HCT116 (cell line): Measurements from ENCODE around the gene GALT. TPM values are rescaled to one million over a fixed set of nuclear protein-coding genes. Genes with fewer than 3 reads are reported as not detected.

ENCODE experiments used
- ATAC-seq: fragments of 200-7000 bp; cut with Tn5 transposase; 2 replicates; pipeline ENCODE4 v1.9.1; 2020; ENCODE audit warnings: mild to moderate bottlenecking, moderate library complexity
- BruUV-seq: library from RNA; stranded (reverse); fragments of 400-500 nt; replicated peaks from 2 replicates; lab custom pipeline; 2021; lab: Mats Ljungman, UMichigan
- CTCF ChIA-PET: fragments of 300-600 bp; sonication (Branson Sonifier 250); formaldehyde crosslinking; loops from one replicate; lab custom pipeline; 2021; ENCODE audit warnings: antibody characterized with exemption; lab: Charles Lee
- POLR2A ChIA-PET: fragments of 300-600, 350-600 bp; sonication (Branson Sonifier 250); formaldehyde crosslinking; loops from one replicate; lab custom pipeline; 2021; ENCODE audit warnings: antibody characterized with exemption; lab: Charles Lee
- RAD21 ChIA-PET, 2 experiments: fragments of 300-600 bp; sonication (Branson Sonifier 250); formaldehyde crosslinking; loops; one replicate each; lab custom pipeline; 2023; ENCODE audit warnings: low total read pairs in 2 of 2; ENCODE audit not compliant: uncharacterized antibody in 2 of 2, unreplicated experiment in 2 of 2, low non-redundant PET in 1 of 2; lab: Charles Lee
- DNase-seq: peaks from one replicate; pipeline ENCODE4 v3.0.0-alpha.2; 2010; ENCODE audit warnings: low read depth, low spot score
- H2AFZ ChIP-seq: fragments of 200-600 bp; shearing (Covaris generic), sonication (generic); 2 replicates; pipeline ENCODE4 v1.6.1; 2017; ENCODE audit warnings: low read depth, mixed run types, mixed read lengths, antibody characterized with exemption, low read length; ENCODE audit not compliant: poor library complexity, severe bottlenecking
- H3K27ac ChIP-seq: 2 replicates; pipeline ENCODE4 v1.5.1; 2012; ENCODE audit warnings: low read depth, low read length
- H3K27me3 ChIP-seq: fragments of 200-600 bp; sonication (generic); 2 replicates; pipeline ENCODE4 v1.6.1; 2016; ENCODE audit warnings: mixed run types, low read length, mixed read lengths; ENCODE audit not compliant: insufficient read depth
- H3K36me3 ChIP-seq, 2 experiments: fragments of 200-500 bp in 1 of 2; fragments of 200-600 bp in 1 of 2; sonication (Bioruptor generic) in 1 of 2; sonication (generic) in 1 of 2; 2 replicates each; pipeline versions ENCODE4 v1.5.1 to v1.6.1; 2014 to 2016; ENCODE audit warnings: low read length in 2 of 2, inconsistent platforms in 1 of 2, mixed read lengths in 1 of 2, mixed run types in 1 of 2; ENCODE audit not compliant: insufficient read depth in 2 of 2, control insufficient read depth in 1 of 2
- H3K4me1 ChIP-seq, 2 experiments: fragments of 200-600 bp in 1 of 2; sonication (generic) in 1 of 2; 2 replicates each; pipeline versions ENCODE4 v1.5.1 to v1.6.1; 2012 to 2017; ENCODE audit warnings: low read length in 2 of 2, inconsistent platforms in 1 of 2, mild to moderate bottlenecking in 1 of 2, mixed read lengths in 1 of 2, mixed run types in 1 of 2, moderate library complexity in 1 of 2; ENCODE audit not compliant: insufficient read depth in 2 of 2, control insufficient read depth in 1 of 2
- H3K4me2 ChIP-seq: fragments of 200-600 bp; sonication (generic); 2 replicates; pipeline ENCODE4 v1.6.1; 2017; ENCODE audit warnings: mixed run types, low read length, mixed read lengths
- H3K4me3 ChIP-seq, 2 experiments: fragments of 200-600 bp in 1 of 2; sonication (generic) in 1 of 2; replicated peaks in 1 of 2; 2 replicates each; pipeline ENCODE4 v1.5.1; 2011 to 2016; ENCODE audit warnings: low read length in 2 of 2, control low read depth in 1 of 2, low read depth in 1 of 2, mild to moderate bottlenecking in 1 of 2, mixed read lengths in 1 of 2, mixed run types in 1 of 2
- H3K79me2 ChIP-seq: fragments of 200-600 bp; sonication (generic); 2 replicates; pipeline ENCODE4 v1.6.1; 2017; ENCODE audit warnings: mild to moderate bottlenecking, mixed run types, low read length, moderate library complexity, mixed read lengths; ENCODE audit not compliant: insufficient read depth
- H3K9ac ChIP-seq: fragments of 200-600 bp; sonication (generic); 2 replicates; pipeline ENCODE4 v1.6.1; 2016; ENCODE audit warnings: low read length, mixed read lengths
- H3K9me2 ChIP-seq: fragments of 200-600 bp; sonication (generic), shearing (Covaris generic); 2 replicates; pipeline ENCODE4 v1.6.1; 2017; ENCODE audit warnings: mixed run types, mild to moderate bottlenecking, moderate library complexity; ENCODE audit not compliant: insufficient read depth
- H3K9me3 ChIP-seq, 2 experiments: fragments of 200-500 bp in 1 of 2; fragments of 200-600 bp in 1 of 2; sonication (Bioruptor generic) in 1 of 2; sonication (generic) in 1 of 2; 2 replicates each; pipeline ENCODE4 v1.6.1; 2014 to 2017; ENCODE audit warnings: low read length in 2 of 2, mixed read lengths in 2 of 2, inconsistent platforms in 1 of 2, low read depth in 1 of 2, mild to moderate bottlenecking in 1 of 2, mixed run types in 1 of 2, moderate library complexity in 1 of 2; ENCODE audit not compliant: control insufficient read depth in 1 of 2, insufficient read depth in 1 of 2
- H4K20me1 ChIP-seq: fragments of 200-600 bp; sonication (generic), shearing (Covaris generic); 2 replicates; pipeline ENCODE4 v1.6.1; 2017; ENCODE audit warnings: mixed run types, mild to moderate bottlenecking, moderate library complexity; ENCODE audit not compliant: insufficient read depth
- CBX3 ChIP-seq: IDR thresholded peaks from 2 replicates; pipeline ENCODE4 v1.6.1; 2012; ENCODE audit warnings: low read depth
- CEBPB ChIP-seq: IDR thresholded peaks from 2 replicates; pipeline ENCODE4 v1.6.1; 2012; ENCODE audit warnings: low read depth
- EGR1 ChIP-seq: IDR thresholded peaks from 2 replicates; pipeline ENCODE4 v1.6.1; 2012; ENCODE audit warnings: low read depth
- EZH2 ChIP-seq: fragments of 200-600 bp; sonication (generic); IDR thresholded peaks from 2 replicates; pipeline ENCODE4 v1.6.1; 2017; ENCODE audit warnings: antibody characterized with exemption, mixed run types
- FOSL1 ChIP-seq: IDR thresholded peaks from 2 replicates; pipeline ENCODE4 v1.6.1; 2012; ENCODE audit warnings: low read depth
- JUND ChIP-seq: IDR thresholded peaks from 2 replicates; pipeline ENCODE4 v1.6.1; 2012
- POLR2A ChIP-seq: IDR thresholded peaks from 2 replicates; pipeline ENCODE4 v1.7.0; 2011; ENCODE audit warnings: borderline replicate concordance; ENCODE audit not compliant: insufficient read depth, insufficient read length; ENCODE audit errors: extremely low read depth
- POLR2AphosphoS5 ChIP-seq: IDR thresholded peaks from 2 replicates; pipeline ENCODE4 v1.6.1; 2011; ENCODE audit warnings: mild to moderate bottlenecking, low read depth, low read length, moderate library complexity
- RAD21 ChIP-seq: IDR thresholded peaks from 2 replicates; pipeline ENCODE4 v1.6.1; 2012; ENCODE audit warnings: low read depth, mild to moderate bottlenecking
- SIN3A ChIP-seq: IDR thresholded peaks from 2 replicates; pipeline ENCODE4 v1.6.1; 2012; ENCODE audit warnings: low read depth
- SP1 ChIP-seq: IDR thresholded peaks from 2 replicates; pipeline ENCODE4 v1.6.1; 2012; ENCODE audit warnings: low read depth
- TCF7L2 ChIP-seq: IDR thresholded peaks from 2 replicates; pipeline ENCODE4 v1.7.0; 2011; ENCODE audit warnings: borderline replicate concordance, inconsistent platforms; ENCODE audit not compliant: insufficient read depth, insufficient read length; ENCODE audit errors: extremely low read depth
- YY1 ChIP-seq: IDR thresholded peaks from 2 replicates; pipeline ENCODE4 v1.6.1; 2011; ENCODE audit warnings: low read length, low read depth, moderate library complexity, mild to moderate bottlenecking; ENCODE audit not compliant: insufficient replicate concordance; ENCODE audit errors: extremely low read depth
- ZFX ChIP-seq: fragments of 450-650 bp; IDR thresholded peaks from 2 replicates; pipeline ENCODE4 v1.6.1; 2017
- ZNF274 ChIP-seq: fragments of 200-500 bp; sonication (Bioruptor generic); IDR thresholded peaks from 2 replicates; pipeline ENCODE4 v1.6.1; 2014; ENCODE audit warnings: mild to moderate bottlenecking, low read depth, low read length, inconsistent platforms
- intact Hi-C: fragments of 100-400 bp; cut with micrococcal nuclease; formaldehyde crosslinking; loops from 2 replicates; pipeline ENCODE4 v1.10.0; 2022
- total RNA-seq: library from RNA; stranded (reverse); gene quantifications from one replicate; pipeline ENCODE4 v1.2.1, GENCODE V29; 2021; ENCODE audit not compliant: unreplicated experiment
- TF ChIP-seq, protein P1 (sequence below): IDR thresholded peaks from 2 replicates; pipeline ENCODE4 v1.6.1; 2012
- TF ChIP-seq, protein P2 (sequence below): IDR thresholded peaks from 2 replicates; pipeline ENCODE4 v1.6.1; 2011; ENCODE audit warnings: mild to moderate bottlenecking, low read length, moderate library complexity; ENCODE audit not compliant: insufficient replicate concordance; ENCODE audit errors: extremely low read depth
- TF ChIP-seq, protein P3 (sequence below): IDR thresholded peaks from 2 replicates; pipeline ENCODE4 v1.6.1; 2012; ENCODE audit warnings: low read depth
- TF ChIP-seq, protein P4 (sequence below), 3 experiments: fragments of 200-600 bp in 1 of 3; sonication (generic) in 1 of 3; IDR thresholded peaks in 2 of 3; conservative IDR thresholded peaks in 1 of 3; 2 replicates each; pipeline ENCODE4 v1.5.1; 2012 to 2017; ENCODE audit warnings: low read depth in 2 of 3, low read length in 2 of 3, antibody characterized with exemption in 1 of 3, borderline replicate concordance in 1 of 3, control low read depth in 1 of 3, mild to moderate bottlenecking in 1 of 3, mixed read lengths in 1 of 3, mixed run types in 1 of 3, moderate library complexity in 1 of 3; ENCODE audit not compliant: insufficient read depth in 1 of 3
- TF ChIP-seq, protein P5 (sequence below): IDR thresholded peaks from 2 replicates; pipeline ENCODE4 v1.6.1; 2012

Gene GALT
- total RNA-seq, 1 experiment from 2014 or later = 28.2 TPM

DNA sequence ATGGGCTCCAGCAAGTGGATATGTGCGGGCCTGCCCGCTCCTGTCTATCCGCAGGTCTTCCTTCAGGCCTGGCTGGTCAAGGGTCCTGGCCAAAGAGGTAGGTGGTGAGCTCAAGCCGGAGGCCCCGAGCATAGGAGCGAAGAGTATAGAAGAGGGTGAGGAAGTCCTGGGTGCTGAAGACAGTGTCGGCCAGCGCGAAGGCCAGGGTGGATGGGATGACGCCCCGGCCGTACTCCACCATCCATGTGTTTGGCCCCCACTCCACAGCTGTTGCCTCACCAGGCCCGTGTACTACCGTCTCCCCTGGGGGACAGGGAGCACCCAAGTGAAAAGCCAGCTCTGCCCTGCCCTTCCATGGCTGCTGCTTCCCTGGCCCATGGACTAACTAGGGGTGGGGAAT is 10.9 kb upstream of the GALT start:
- ChIA-PET POLR2A (interaction anchor here (1.3 kb wide), 1 partner anchor 15 kb away, joined by 4 read pairs; the partner anchor contains the start of gene DCTN3), RAD21 (no interaction called here), CTCF (interaction anchor here (0.9 to 2.2 kb wide), 3 partner anchors 22 to 257 kb away, joined by 3 to 8 read pairs (median 4); no protein-coding TSS in a partner anchor)
- TF ChIP-seq, protein P1, sequence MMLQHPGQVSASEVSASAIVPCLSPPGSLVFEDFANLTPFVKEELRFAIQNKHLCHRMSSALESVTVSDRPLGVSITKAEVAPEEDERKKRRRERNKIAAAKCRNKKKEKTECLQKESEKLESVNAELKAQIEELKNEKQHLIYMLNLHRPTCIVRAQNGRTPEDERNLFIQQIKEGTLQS = no peak
- no peak for TF ChIP-seq EGR1
- TF ChIP-seq JUND = no peak
- TF ChIP-seq, protein P2, sequence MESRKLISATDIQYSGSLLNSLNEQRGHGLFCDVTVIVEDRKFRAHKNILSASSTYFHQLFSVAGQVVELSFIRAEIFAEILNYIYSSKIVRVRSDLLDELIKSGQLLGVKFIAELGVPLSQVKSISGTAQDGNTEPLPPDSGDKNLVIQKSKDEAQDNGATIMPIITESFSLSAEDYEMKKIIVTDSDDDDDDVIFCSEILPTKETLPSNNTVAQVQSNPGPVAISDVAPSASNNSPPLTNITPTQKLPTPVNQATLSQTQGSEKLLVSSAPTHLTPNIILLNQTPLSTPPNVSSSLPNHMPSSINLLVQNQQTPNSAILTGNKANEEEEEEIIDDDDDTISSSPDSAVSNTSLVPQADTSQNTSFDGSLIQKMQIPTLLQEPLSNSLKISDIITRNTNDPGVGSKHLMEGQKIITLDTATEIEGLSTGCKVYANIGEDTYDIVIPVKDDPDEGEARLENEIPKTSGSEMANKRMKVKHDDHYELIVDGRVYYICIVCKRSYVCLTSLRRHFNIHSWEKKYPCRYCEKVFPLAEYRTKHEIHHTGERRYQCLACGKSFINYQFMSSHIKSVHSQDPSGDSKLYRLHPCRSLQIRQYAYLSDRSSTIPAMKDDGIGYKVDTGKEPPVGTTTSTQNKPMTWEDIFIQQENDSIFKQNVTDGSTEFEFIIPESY = no peak
- no peak for TF ChIP-seq POLR2AphosphoS5
- no peak for TF ChIP-seq SP1
- TF ChIP-seq POLR2A = no peak
- TF ChIP-seq, protein P3, sequence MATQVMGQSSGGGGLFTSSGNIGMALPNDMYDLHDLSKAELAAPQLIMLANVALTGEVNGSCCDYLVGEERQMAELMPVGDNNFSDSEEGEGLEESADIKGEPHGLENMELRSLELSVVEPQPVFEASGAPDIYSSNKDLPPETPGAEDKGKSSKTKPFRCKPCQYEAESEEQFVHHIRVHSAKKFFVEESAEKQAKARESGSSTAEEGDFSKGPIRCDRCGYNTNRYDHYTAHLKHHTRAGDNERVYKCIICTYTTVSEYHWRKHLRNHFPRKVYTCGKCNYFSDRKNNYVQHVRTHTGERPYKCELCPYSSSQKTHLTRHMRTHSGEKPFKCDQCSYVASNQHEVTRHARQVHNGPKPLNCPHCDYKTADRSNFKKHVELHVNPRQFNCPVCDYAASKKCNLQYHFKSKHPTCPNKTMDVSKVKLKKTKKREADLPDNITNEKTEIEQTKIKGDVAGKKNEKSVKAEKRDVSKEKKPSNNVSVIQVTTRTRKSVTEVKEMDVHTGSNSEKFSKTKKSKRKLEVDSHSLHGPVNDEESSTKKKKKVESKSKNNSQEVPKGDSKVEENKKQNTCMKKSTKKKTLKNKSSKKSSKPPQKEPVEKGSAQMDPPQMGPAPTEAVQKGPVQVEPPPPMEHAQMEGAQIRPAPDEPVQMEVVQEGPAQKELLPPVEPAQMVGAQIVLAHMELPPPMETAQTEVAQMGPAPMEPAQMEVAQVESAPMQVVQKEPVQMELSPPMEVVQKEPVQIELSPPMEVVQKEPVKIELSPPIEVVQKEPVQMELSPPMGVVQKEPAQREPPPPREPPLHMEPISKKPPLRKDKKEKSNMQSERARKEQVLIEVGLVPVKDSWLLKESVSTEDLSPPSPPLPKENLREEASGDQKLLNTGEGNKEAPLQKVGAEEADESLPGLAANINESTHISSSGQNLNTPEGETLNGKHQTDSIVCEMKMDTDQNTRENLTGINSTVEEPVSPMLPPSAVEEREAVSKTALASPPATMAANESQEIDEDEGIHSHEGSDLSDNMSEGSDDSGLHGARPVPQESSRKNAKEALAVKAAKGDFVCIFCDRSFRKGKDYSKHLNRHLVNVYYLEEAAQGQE = no peak
- no peak for TF ChIP-seq TCF7L2
- TF ChIP-seq CBX3 = no peak
- TF ChIP-seq, protein P4, sequence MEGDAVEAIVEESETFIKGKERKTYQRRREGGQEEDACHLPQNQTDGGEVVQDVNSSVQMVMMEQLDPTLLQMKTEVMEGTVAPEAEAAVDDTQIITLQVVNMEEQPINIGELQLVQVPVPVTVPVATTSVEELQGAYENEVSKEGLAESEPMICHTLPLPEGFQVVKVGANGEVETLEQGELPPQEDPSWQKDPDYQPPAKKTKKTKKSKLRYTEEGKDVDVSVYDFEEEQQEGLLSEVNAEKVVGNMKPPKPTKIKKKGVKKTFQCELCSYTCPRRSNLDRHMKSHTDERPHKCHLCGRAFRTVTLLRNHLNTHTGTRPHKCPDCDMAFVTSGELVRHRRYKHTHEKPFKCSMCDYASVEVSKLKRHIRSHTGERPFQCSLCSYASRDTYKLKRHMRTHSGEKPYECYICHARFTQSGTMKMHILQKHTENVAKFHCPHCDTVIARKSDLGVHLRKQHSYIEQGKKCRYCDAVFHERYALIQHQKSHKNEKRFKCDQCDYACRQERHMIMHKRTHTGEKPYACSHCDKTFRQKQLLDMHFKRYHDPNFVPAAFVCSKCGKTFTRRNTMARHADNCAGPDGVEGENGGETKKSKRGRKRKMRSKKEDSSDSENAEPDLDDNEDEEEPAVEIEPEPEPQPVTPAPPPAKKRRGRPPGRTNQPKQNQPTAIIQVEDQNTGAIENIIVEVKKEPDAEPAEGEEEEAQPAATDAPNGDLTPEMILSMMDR (IDR thresholded peaks at IDR 0.05 in 2 of 3, conservative IDR thresholded peaks at IDR 0.05 in 1 of 3; ENCODE audit: borderline replicate concordance in 1 of 3, insufficient read depth in 1 of 3, low read depth in 2 of 3, low read length in 2 of 3) = no peak
- TF ChIP-seq YY1 = no peak
- no peak for TF ChIP-seq FOSL1
- TF ChIP-seq, protein P5, sequence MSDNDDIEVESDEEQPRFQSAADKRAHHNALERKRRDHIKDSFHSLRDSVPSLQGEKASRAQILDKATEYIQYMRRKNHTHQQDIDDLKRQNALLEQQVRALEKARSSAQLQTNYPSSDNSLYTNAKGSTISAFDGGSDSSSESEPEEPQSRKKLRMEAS = no peak
- TF ChIP-seq ZFX = no peak
- TF ChIP-seq EZH2 = no peak
- TF ChIP-seq RAD21 = no peak
- no peak for TF ChIP-seq ZNF274
- no peak for TF ChIP-seq SIN3A
- TF ChIP-seq CEBPB = no peak
- H2AFZ ChIP-seq = no peak overlapping the region
- DNase-seq (no peak), ATAC-seq (no peak)
- no peak overlapping the region for H3K27ac ChIP-seq
- H3K9me2 ChIP-seq = no peaks in the 10 kb centered on the region
- H4K20me1 ChIP-seq = no peaks in the 10 kb centered on the region
- peaks cover 27% of the 10 kb centered on the region for H3K79me2 ChIP-seq
- intact Hi-C loops = no loop called here
- no peaks in the 10 kb centered on the region for H3K9me3 ChIP-seq
- peaks cover 0 to 12% of the 10 kb centered on the region in 2 experiments; a peak in 2 of 4 replicates for H3K36me3 ChIP-seq
- no peaks in the 10 kb centered on the region for H3K27me3 ChIP-seq
- peak overlapping the region; percentile 24; the same call in 1 of the 2 replicates for H3K9ac ChIP-seq
- peak overlapping the region; percentile 15 to 94; a peak in 3 of 4 replicates for H3K4me3 ChIP-seq
- BruUV-seq = no TSS peak
- peaks cover 10 to 35% of the 10 kb centered on the region in 2 experiments; a peak in 3 of 4 replicates for H3K4me1 ChIP-seq
- H3K4me2 ChIP-seq = peak overlapping the region; percentile 95
